HepG2 (cell line): ENCODE measurements around the gene PRSS50.

Experiments
- ATF2 ChIP-seq: sonication (generic); formaldehyde crosslinking; IDR thresholded peaks from 2 replicates; pipeline ENCODE4 v1.4.0; 2020; ENCODE audit warnings: missing genetic modification reagents
- POLR2A ChIP-seq, 2 experiments: IDR thresholded peaks; 2 replicates each; pipeline ENCODE4 v1.6.1; 2011; ENCODE audit warnings: low read depth in 2 of 2, low read length in 2 of 2, mild to moderate bottlenecking in 1 of 2, moderate library complexity in 1 of 2; ENCODE audit not compliant: insufficient read depth in 1 of 2
- RBM39 ChIP-seq: fragments of 200-400 bp; formaldehyde crosslinking; IDR thresholded peaks from one replicate; pipeline ENCODE4 v1.6.1; 2018; ENCODE audit warnings: antibody characterized with exemption, mild to moderate bottlenecking, low read depth, low read length; ENCODE audit not compliant: poor library complexity, severe bottlenecking
- SP1 ChIP-seq, 2 experiments: fragments of 450-650 bp in 1 of 2; sonication (generic) in 1 of 2; formaldehyde crosslinking in 1 of 2; IDR thresholded peaks; 2 replicates each; pipeline versions ENCODE4 v1.4.0 to v1.6.1; 2016 to 2020; ENCODE audit warnings: missing genetic modification reagents in 1 of 2
- SRSF4 ChIP-seq: fragments of 200-400 bp; formaldehyde crosslinking; IDR thresholded peaks from one replicate; pipeline ENCODE4 v1.6.1; 2018; ENCODE audit warnings: mild to moderate bottlenecking, low read depth, low read length, moderate library complexity; ENCODE audit not compliant: poor library complexity, severe bottlenecking
- ZNF180 ChIP-seq: sonication (generic); formaldehyde crosslinking; IDR thresholded peaks from 2 replicates; pipeline ENCODE4 v1.4.0; 2020; ENCODE audit warnings: low read depth, missing genetic modification reagents, borderline replicate concordance
- ZNF274 ChIP-seq: sonication (generic); formaldehyde crosslinking; IDR thresholded peaks from 2 replicates; pipeline ENCODE4 v1.5.1; 2020; ENCODE audit warnings: mild to moderate bottlenecking, missing genetic modification reagents
- ZNF589 ChIP-seq: sonication (generic); formaldehyde crosslinking; conservative IDR thresholded peaks from 2 replicates; pipeline ENCODE4 v1.8.0; 2022; ENCODE audit warnings: mild to moderate bottlenecking, moderate library complexity, missing genetic modification reagents
- TF ChIP-seq, protein P1 (sequence below): sonication (generic); formaldehyde crosslinking; IDR thresholded peaks from 2 replicates; pipeline ENCODE4 v1.5.0; 2020; ENCODE audit warnings: mild to moderate bottlenecking, missing genetic modification reagents, moderate library complexity
- TF ChIP-seq, protein P2 (sequence below): conservative IDR thresholded peaks from 2 replicates; pipeline ENCODE4 v1.6.1; 2018; ENCODE audit warnings: missing genetic modification reagents
- TF ChIP-seq, protein P3 (sequence below): sonication (generic); formaldehyde crosslinking; IDR thresholded peaks from 2 replicates; pipeline ENCODE4 v1.5.1; 2020; ENCODE audit warnings: missing genetic modification reagents, mild to moderate bottlenecking, borderline replicate concordance

- TF ChIP-seq, protein P1, sequence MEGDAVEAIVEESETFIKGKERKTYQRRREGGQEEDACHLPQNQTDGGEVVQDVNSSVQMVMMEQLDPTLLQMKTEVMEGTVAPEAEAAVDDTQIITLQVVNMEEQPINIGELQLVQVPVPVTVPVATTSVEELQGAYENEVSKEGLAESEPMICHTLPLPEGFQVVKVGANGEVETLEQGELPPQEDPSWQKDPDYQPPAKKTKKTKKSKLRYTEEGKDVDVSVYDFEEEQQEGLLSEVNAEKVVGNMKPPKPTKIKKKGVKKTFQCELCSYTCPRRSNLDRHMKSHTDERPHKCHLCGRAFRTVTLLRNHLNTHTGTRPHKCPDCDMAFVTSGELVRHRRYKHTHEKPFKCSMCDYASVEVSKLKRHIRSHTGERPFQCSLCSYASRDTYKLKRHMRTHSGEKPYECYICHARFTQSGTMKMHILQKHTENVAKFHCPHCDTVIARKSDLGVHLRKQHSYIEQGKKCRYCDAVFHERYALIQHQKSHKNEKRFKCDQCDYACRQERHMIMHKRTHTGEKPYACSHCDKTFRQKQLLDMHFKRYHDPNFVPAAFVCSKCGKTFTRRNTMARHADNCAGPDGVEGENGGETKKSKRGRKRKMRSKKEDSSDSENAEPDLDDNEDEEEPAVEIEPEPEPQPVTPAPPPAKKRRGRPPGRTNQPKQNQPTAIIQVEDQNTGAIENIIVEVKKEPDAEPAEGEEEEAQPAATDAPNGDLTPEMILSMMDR (CRISPR knock-in tag), result no peak
- TF ChIP-seq RBM39 (no peak), ZNF180 (no peak), ATF2 (CRISPR knock-in tag) (no peak), ZNF589 (CRISPR knock-in tag) (no peak), SP1 (IDR thresholded peaks at IDR 0.05) (no peak), SP1 (CRISPR knock-in tag; IDR thresholded peaks at IDR 0.05) (no peak), ZNF274 (CRISPR knock-in tag) (no peak), POLR2A (IDR thresholded peaks at IDR 0.05; ENCODE audit: insufficient read depth in 1 of 2, low read depth in 2 of 2, low read length in 2 of 2) (no peak), SRSF4 (no peak)
- TF ChIP-seq, protein P2, sequence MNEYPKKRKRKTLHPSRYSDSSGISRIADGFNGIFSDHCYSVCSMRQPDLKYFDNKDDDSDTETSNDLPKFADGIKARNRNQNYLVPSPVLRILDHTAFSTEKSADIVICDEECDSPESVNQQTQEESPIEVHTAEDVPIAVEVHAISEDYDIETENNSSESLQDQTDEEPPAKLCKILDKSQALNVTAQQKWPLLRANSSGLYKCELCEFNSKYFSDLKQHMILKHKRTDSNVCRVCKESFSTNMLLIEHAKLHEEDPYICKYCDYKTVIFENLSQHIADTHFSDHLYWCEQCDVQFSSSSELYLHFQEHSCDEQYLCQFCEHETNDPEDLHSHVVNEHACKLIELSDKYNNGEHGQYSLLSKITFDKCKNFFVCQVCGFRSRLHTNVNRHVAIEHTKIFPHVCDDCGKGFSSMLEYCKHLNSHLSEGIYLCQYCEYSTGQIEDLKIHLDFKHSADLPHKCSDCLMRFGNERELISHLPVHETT (CRISPR knock-in tag), result no peak
- TF ChIP-seq, protein P3, sequence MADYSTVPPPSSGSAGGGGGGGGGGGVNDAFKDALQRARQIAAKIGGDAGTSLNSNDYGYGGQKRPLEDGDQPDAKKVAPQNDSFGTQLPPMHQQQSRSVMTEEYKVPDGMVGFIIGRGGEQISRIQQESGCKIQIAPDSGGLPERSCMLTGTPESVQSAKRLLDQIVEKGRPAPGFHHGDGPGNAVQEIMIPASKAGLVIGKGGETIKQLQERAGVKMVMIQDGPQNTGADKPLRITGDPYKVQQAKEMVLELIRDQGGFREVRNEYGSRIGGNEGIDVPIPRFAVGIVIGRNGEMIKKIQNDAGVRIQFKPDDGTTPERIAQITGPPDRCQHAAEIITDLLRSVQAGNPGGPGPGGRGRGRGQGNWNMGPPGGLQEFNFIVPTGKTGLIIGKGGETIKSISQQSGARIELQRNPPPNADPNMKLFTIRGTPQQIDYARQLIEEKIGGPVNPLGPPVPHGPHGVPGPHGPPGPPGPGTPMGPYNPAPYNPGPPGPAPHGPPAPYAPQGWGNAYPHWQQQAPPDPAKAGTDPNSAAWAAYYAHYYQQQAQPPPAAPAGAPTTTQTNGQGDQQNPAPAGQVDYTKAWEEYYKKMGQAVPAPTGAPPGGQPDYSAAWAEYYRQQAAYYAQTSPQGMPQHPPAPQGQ, result no peak
These were observed 23.8 kb downstream of the PRSS50 start for GRCh38 chr3:46693892-46694226.
